K562 (cell line): Measurements from ENCODE around the gene GAB2. TPM values are rescaled to one million over a fixed set of nuclear protein-coding genes. Genes with fewer than 3 reads are reported as not detected.

Experiments used
- ATAC-seq: fragments of 200-7000 bp; cut with Tn5 transposase; 3 replicates; pipeline ENCODE4 v1.9.1; 2020; ENCODE audit warnings: moderate library complexity
- BruUV-seq: library from RNA; stranded (reverse); fragments of 400-500 nt; replicated peaks from 2 replicates; lab custom pipeline; 2021; lab: Mats Ljungman, UMichigan
- CTCF ChIA-PET: fragments of 300-600 bp; formaldehyde crosslinking; extraction: SDS; loops from one replicate; lab custom pipeline; 2021; ENCODE audit warnings: low intra/inter-chr PET ratio; lab: Yijun Ruan, JAX
- POLR2A ChIA-PET: fragments of 300-600, 350-650 bp; sonication (Branson Sonifier 250); formaldehyde crosslinking; extraction: SDS; loops from one replicate; lab custom pipeline; 2021; ENCODE audit warnings: antibody characterized with exemption, inconsistent platforms; lab: Yijun Ruan, JAX
- DNase-seq, 4 experiments: peaks; one replicate each; pipeline versions ENCODE4 v3.0.0 to v3.0.0-alpha.2; 2011 to 2018; ENCODE audit warnings: low spot score in 3 of 4, mixed read lengths in 3 of 4; ENCODE audit errors: extremely low read depth in 1 of 4
- FAIRE-seq: peaks from 2 replicates; lab custom pipeline; 2011; peaks lifted over from hg19 to GRCh38; lab: Jason Lieb, UNC
- H2AFZ ChIP-seq: 2 replicates; pipeline ENCODE4 v1.6.0; 2011; ENCODE audit warnings: low read depth, low read length, control low read depth, inconsistent platforms
- H3K27ac ChIP-seq: fragments of 200-600 bp; 3 replicates; pipeline ENCODE4 v1.8.0; 2011; ENCODE audit warnings: low read depth, mild to moderate bottlenecking, control low read depth, inconsistent platforms, low read length, moderate library complexity, mixed read lengths; ENCODE audit errors: extremely low read depth
- H3K27me3 ChIP-seq, 2 experiments: fragments of 300-600 bp in 1 of 2; 2 replicates in 1 of 2; 3 replicates in 1 of 2; pipeline versions ENCODE4 v1.6.0 to v1.8.0; 2011; ENCODE audit warnings: inconsistent platforms in 2 of 2, low read length in 2 of 2, mild to moderate bottlenecking in 1 of 2, mixed read lengths in 1 of 2, moderate library complexity in 1 of 2; ENCODE audit not compliant: control insufficient read depth in 2 of 2, insufficient read depth in 2 of 2
- H3K36me3 ChIP-seq: fragments of 300-600 bp; 3 replicates; pipeline ENCODE4 v1.8.0; 2011; ENCODE audit warnings: mild to moderate bottlenecking, low read length, inconsistent platforms; ENCODE audit not compliant: control insufficient read depth, insufficient read depth
- H3K4me1 ChIP-seq, 2 experiments: fragments of 200-600 bp in 1 of 2; replicated peaks in 1 of 2; 2 replicates in 1 of 2; 3 replicates in 1 of 2; pipeline versions ENCODE4 v1.5.1 to v1.8.0; 2011; ENCODE audit warnings: inconsistent platforms in 2 of 2, low read length in 2 of 2, mild to moderate bottlenecking in 1 of 2, mixed read lengths in 1 of 2, moderate library complexity in 1 of 2; ENCODE audit not compliant: control insufficient read depth in 2 of 2, insufficient read depth in 2 of 2
- H3K4me2 ChIP-seq: 2 replicates; pipeline ENCODE4 v1.6.1; 2011; ENCODE audit warnings: low read length, control low read depth, inconsistent platforms, mixed read lengths; ENCODE audit not compliant: insufficient read depth
- H3K4me3 ChIP-seq: fragments of 200-600 bp; sonication (generic), shearing (Covaris generic); 2 replicates; pipeline ENCODE4 v1.5.1; 2016; ENCODE audit warnings: control low read depth, inconsistent platforms
- H3K79me2 ChIP-seq: fragments of 200-600 bp; 3 replicates; pipeline ENCODE4 v1.8.0; 2011; ENCODE audit warnings: low read length, inconsistent platforms; ENCODE audit not compliant: control insufficient read depth, insufficient read depth
- H3K9ac ChIP-seq, 2 experiments: 2 replicates each; pipeline versions ENCODE4 v1.6.0 to v1.6.1; 2011; ENCODE audit warnings: low read depth in 2 of 2, low read length in 2 of 2, control low read depth in 1 of 2, inconsistent platforms in 1 of 2, mild to moderate bottlenecking in 1 of 2, mixed read lengths in 1 of 2; ENCODE audit not compliant: insufficient read depth in 1 of 2
- H3K9me1 ChIP-seq: one replicate; pipeline ENCODE4 v1.6.0; 2011; ENCODE audit warnings: inconsistent platforms, mild to moderate bottlenecking, low read length, moderate library complexity; ENCODE audit not compliant: control insufficient read depth, insufficient read depth
- H3K9me3 ChIP-seq: replicated peaks from 2 replicates; pipeline ENCODE4 v1.5.1; 2011; ENCODE audit warnings: low read depth, low read length, inconsistent platforms; ENCODE audit not compliant: control insufficient read depth, insufficient read depth
- H4K20me1 ChIP-seq: replicated peaks from 2 replicates; pipeline ENCODE4 v1.6.1; 2011; ENCODE audit warnings: low read length, inconsistent platforms, mixed read lengths; ENCODE audit not compliant: control insufficient read depth, insufficient read depth
- ARID4B ChIP-seq: sonication (generic); formaldehyde crosslinking; IDR thresholded peaks from 2 replicates; pipeline ENCODE4 v1.8.0; 2022; ENCODE audit warnings: mild to moderate bottlenecking, missing genetic modification reagents
- BRD9 ChIP-seq: fragments of 450-650 bp; IDR thresholded peaks from 2 replicates; pipeline ENCODE4 v1.6.1; 2018; ENCODE audit warnings: low read depth; ENCODE audit not compliant: partially characterized antibody
- EGR1 ChIP-seq: fragments of 450-650 bp; conservative IDR thresholded peaks from 2 replicates; pipeline ENCODE4 v1.6.1; 2017; ENCODE audit warnings: mild to moderate bottlenecking
- GABPB2 ChIP-seq: fragments of 250-450 bp; sonication (Bioruptor Pico); conservative IDR thresholded peaks from 2 replicates; pipeline ENCODE4 v1.5.1; 2021; ENCODE audit warnings: mild to moderate bottlenecking
- POLR2G ChIP-seq: fragments of 200-400 bp; formaldehyde crosslinking; IDR thresholded peaks from 2 replicates; pipeline ENCODE4 v1.6.1; 2017; ENCODE audit warnings: low read depth, mild to moderate bottlenecking, antibody characterized with exemption, low read length, moderate library complexity
- PTBP1 ChIP-seq: fragments of 200-400 bp; formaldehyde crosslinking; IDR thresholded peaks from 2 replicates; pipeline ENCODE4 v1.6.1; 2017; ENCODE audit warnings: low read depth, low read length
- ZNF24 ChIP-seq: fragments of 450-650 bp; IDR thresholded peaks from 2 replicates; pipeline ENCODE4 v1.6.1; 2016
- ZNF778 ChIP-seq: fragments of 450-650 bp; formaldehyde crosslinking; IDR thresholded peaks from 2 replicates; pipeline ENCODE4 v1.4.0; 2020; ENCODE audit warnings: mild to moderate bottlenecking, moderate library complexity
- WGBS: fragments of 100-300 bp; shearing (Covaris generic); methylation state at CpG from one replicate; pipeline ENCODE4 v1.1.6; 2016; ENCODE audit warnings: low coverage, mixed read lengths; ENCODE audit not compliant: insufficient coverage; ENCODE audit errors: missing lambda C conversion rate; 5-methylcytosine and 5-hydroxymethylcytosine counted together
- in situ Hi-C: fragments of 300-500 bp; cut with MboI; formaldehyde crosslinking; loops from 4 replicates; pipeline ENCODE4 v1.15.0; 2018; ENCODE audit warnings: inconsistent platforms, mixed read lengths
- intact Hi-C: fragments of 100-400 bp; cut with micrococcal nuclease; formaldehyde crosslinking; loops from 2 replicates; pipeline ENCODE4 v1.14.2; 2022
- polyA plus RNA-seq, 8 experiments: library from polyadenylated mRNA; depleted of rRNA in 4 of 8; stranded (reverse) in 5 of 8; unstranded in 3 of 8; fragments of >200 nt; fragmentation: Nextera tagmentation in 2 of 8; fragmentation: Illumina TruSeq in 1 of 8; extraction: Ambion mirVana in 2 of 8; extraction: Trizol in 1 of 8; gene quantifications; 2 replicates each; pipeline versions ENCODE4 v1.2.1 to v1.2.3, GENCODE V29; 2011 to 2014; ENCODE audit warnings: inconsistent platforms in 1 of 8, missing spikeins in 1 of 8
- total RNA-seq, 7 experiments: library from RNA; depleted of rRNA in 6 of 7; stranded (reverse); fragments of >200 nt in 6 of 7; fragmentation: Illumina TruSeq in 2 of 7; extraction: Trizol in 2 of 7; gene quantifications; 2 replicates each; pipeline versions ENCODE4 v1.2.1 to v1.2.3, GENCODE V29; 2011 to 2021; ENCODE audit warnings: low replicate concordance in 1 of 7

GAB2 gene
- total and polyA plus RNA-seq, 9 of the 15 experiments (the other 6 are each of a cell fraction or from before 2014, with no cell fraction given): 2.3 to 35.2 (median 16.1) TPM

DNA sequence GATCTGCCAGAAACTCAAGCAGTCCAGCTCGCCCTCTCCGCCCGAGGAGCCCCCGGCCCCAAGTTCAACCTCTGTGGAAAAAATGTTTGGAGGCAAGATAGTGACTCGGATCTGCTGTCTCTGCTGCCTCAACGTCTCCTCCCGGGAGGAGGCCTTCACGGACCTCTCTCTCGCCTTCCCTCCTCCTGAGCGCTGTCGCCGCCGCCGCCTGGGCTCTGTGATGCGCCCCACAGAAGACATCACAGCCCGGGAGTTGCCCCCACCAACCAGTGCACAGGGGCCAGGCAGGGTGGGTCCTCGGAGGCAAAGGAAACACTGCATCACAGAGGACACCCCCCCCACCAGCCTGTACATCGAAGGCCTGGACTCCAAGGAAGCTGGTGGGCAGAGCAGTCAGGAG is 208.1 kb downstream of the GAB2 start:
- ATAC-seq (no peak), FAIRE-seq (no peak), DNase-seq (no peak)
- in situ Hi-C loops: no loop called here
- H3K27me3 ChIP-seq: no peaks in the 10 kb centered on the region
- ChIA-PET POLR2A (no interaction called here), CTCF (no interaction called here)
- no peak overlapping the region for H3K27ac ChIP-seq
- H3K4me2 ChIP-seq: no peak overlapping the region
- H3K9me3 ChIP-seq: no peaks in the 10 kb centered on the region
- intact Hi-C loops: no loop called here
- H3K9me1 ChIP-seq: no peaks in the 10 kb centered on the region
- H4K20me1 ChIP-seq: no peaks in the 10 kb centered on the region
- peaks cover 25% of the 10 kb centered on the region; the same call in 2 of the 3 replicates for H3K36me3 ChIP-seq
- H3K79me2 ChIP-seq: no peaks in the 10 kb centered on the region
- no peak overlapping the region for H3K9ac ChIP-seq
- BruUV-seq: no TSS peak
- H2AFZ ChIP-seq: no peak overlapping the region
- no peak overlapping the region for H3K4me3 ChIP-seq
- TF ChIP-seq POLR2G: peak; percentile 52; the same call in 1 of the 2 replicates
- no peak for TF ChIP-seq GABPB2 (CRISPR knock-in tag)
- TF ChIP-seq BRD9: no peak
- TF ChIP-seq ARID4B (CRISPR knock-in tag): no peak
- peak; percentile 68; the same call in 1 of the 2 replicates for TF ChIP-seq PTBP1
- no peak for TF ChIP-seq ZNF24
- TF ChIP-seq ZNF778 (CRISPR knock-in tag): no peak
- TF ChIP-seq EGR1: no peak
- WGBS: 78% methylated on average over 12 of the region's 18 CpGs
- peaks cover 0 to 8% of the 10 kb centered on the region in 2 experiments; a peak in 3 of 5 replicates for H3K4me1 ChIP-seq
